IPS-18c (cell line): ENCODE measurements around the gene NAAA.
"Not testable (repeated sequence)": the region's sequence is repeated elsewhere in the genome, so short reads cannot be mapped to it uniquely, and the experiment has no call there.

ENCODE experiments used
- H3K4me3 ChIP-seq: 2 replicates; pipeline ENCODE4 v1.7.0; 2013; ENCODE audit warnings: low read depth, mild to moderate bottlenecking, low read length, moderate library complexity; ENCODE audit not compliant: insufficient read depth
- H3K9me3 ChIP-seq: one replicate; pipeline ENCODE4 v1.6.1; 2013; ENCODE audit warnings: mild to moderate bottlenecking, low read length, moderate library complexity; ENCODE audit not compliant: control insufficient read depth, insufficient read depth

The NAAA gene

GRCh38 chr4:75940692-75941253 is at the start of gene NAAA:
NAAA (minus strand) TSS chr4:75941013; CDS start chr4:75940949, 64 bp downstream.
- no peaks in the 10 kb centered on the region for H3K9me3 ChIP-seq
- H3K4me3 ChIP-seq: peak within 1 kb of the TSS; percentile 84

DNA sequence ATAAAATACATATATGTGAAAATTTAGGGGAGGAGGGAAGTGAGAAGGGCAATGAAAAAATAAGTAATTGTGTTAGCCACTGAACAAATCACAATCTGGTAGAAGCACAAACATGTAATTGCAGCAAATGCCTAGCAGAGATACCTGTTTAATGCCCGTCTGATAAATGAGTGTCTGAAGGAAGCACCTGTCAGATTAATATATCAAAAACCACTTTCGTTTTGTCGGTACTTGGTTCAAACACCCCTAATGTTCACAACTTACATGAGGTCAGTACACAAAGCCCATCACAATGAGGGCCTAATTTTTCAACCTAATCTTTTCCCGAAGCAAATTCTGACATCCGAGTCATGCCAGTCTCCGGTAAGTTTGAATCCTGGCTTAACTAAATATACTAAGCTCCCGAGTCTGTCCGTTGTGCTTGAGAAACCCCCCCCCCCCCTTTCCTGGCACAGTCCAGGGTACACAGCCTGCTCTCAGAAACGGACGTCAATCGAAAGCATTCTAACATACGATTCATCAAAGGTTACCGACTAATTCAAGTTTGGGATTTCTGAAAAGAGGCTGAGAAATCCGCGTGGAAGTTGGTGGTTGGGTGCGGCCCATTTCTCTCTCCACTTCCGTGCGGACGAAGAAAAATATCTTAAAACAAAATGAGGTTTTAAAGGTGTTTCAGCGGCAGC is 49.2 kb upstream of the NAAA start:
- Histone ChIP-seq H3K9me3 (no peaks in the 10 kb centered on the region), H3K4me3 (peak overlapping the region; percentile 90)

DNA sequence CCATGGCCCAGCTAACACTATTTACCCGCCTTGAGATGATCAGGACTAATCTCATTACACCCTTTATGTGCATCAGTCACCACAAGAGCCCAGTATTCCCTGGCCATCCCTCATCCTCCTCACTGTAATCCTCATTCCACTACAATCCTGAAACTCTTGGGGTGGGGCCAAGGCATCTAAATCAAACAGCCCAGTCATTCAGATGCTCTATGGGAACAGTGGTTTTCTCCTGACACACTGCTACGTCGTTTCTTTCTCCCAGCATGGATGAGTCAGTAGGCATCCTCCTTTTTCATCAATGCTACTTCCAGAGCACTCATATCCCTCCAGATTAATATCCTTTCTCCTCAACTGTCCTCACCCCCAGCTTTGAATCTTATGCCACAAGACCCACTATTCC is 44.3 kb upstream of the NAAA start:
- H3K9me3 ChIP-seq: peaks cover 2% of the 10 kb centered on the region
- H3K4me3 ChIP-seq: no peak overlapping the region

DNA sequence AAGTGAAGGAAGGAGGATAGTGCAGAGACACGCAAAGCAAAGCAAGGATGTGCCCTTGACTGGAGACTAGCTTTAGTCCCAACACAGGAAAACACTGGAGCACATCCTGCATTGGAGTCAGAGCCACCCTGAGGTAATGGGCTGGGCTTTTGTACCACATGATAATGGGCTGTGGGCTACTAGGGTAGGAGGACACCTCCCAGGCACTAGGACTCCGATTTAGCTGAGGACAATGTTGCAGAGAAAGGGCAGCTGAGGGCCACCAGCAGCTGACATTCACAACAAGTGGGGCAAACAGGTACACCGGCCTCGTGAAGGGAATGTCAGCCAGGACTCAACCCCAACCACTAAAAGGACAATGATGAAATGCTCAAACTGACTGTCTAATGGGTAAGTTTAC is 39.8 kb upstream of the NAAA start:
- Histone ChIP-seq H3K9me3 (peaks cover 2% of the 10 kb centered on the region), H3K4me3 (no peak overlapping the region)

GRCh38 chr4:75976177-75976576 is 35.4 kb upstream of the NAAA start:
- H3K9me3 ChIP-seq: no peaks in the 10 kb centered on the region
- H3K4me3 ChIP-seq: no peak overlapping the region

- Histone ChIP-seq H3K9me3 (no peaks in the 10 kb centered on the region), H3K4me3 (no peak overlapping the region)
Measured at GRCh38 chr4:75973766-75974165, 33.0 kb upstream of the NAAA start.

GRCh38 chr4:75968084-75968483 is 27.3 kb upstream of the NAAA start:
- Histone ChIP-seq H3K4me3 (no peak overlapping the region), H3K9me3 (peaks cover 5% of the 10 kb centered on the region)

- peaks cover 5% of the 10 kb centered on the region for H3K9me3 ChIP-seq
- H3K4me3 ChIP-seq: no peak overlapping the region
Measured at GRCh38 chr4:75963558-75963957, 22.7 kb upstream of the NAAA start.

DNA sequence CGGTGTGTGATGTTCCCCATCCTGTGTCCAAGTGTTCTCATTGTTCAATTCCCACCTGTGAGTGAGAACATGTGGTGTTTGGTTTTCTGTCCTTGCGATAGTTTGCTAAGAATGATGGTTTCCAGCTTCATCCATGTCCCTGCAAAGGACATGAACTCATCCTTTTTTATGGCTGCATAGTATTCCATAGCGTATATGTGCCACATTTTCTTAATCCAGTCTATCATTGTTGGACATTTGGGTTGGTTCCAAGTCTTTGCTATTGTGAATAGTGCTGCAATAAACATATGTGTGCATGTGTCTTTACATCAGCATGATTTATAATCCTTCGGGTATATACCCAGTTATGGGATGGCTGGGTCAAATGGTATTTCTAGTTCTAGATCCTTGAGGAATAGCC is 21.3 kb upstream of the NAAA start:
- not testable (repeated sequence) for H3K4me3 ChIP-seq, H3K9me3 ChIP-seq

DNA sequence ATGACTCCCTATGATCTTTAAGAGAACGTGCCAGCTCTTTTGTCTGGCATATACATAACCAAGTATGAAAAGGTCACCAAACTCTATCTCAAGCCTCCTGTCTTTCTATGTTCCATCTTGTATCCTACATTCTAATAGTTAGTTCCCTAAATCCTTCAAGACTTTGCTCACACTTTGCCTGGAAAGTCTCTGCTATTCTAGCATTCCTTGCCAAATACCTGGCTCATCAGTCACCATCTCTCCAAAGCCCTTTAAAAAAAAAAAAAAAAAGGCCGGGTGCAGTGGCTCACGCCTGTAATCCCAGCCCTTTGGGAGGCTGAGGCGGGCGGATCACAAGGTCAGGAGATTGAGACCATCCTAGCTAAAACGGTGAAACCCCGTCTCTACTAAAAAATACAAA is 17.7 kb upstream of the NAAA start:
- H3K9me3 ChIP-seq, H3K4me3 ChIP-seq: not testable (repeated sequence)

DNA sequence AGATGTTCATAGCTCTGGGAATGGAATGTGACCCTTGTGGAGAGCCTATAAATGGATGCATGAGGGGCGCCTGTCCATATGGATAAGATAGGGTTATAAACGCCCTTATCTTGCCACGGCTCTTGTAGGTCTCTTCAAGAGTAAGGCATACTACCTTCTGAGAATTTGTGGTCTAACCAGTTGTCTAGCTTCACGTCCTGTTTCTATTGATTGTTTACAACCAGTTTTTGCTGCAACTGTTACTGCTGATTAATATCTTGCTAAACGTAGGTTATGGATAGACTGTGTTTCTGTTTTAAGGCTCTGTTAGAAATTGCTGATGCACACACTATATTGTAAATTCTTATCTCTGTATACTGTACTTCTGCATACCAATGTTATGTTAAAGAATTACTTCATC is 14.0 kb upstream of the NAAA start:
- H3K9me3 ChIP-seq, H3K4me3 ChIP-seq: not testable (repeated sequence)

GRCh38 chr4:75953509-75953908 is 12.7 kb upstream of the NAAA start:
- Histone ChIP-seq H3K4me3 (no peak overlapping the region), H3K9me3 (no peaks in the 10 kb centered on the region)

GRCh38 chr4:75950213-75950815 is 9.5 kb upstream of the NAAA start:
- Histone ChIP-seq H3K9me3 (no peaks in the 10 kb centered on the region), H3K4me3 (no peak overlapping the region)

- Histone ChIP-seq H3K4me3 (no peak overlapping the region), H3K9me3 (no peaks in the 10 kb centered on the region)
Measured at GRCh38 chr4:75948822-75949444, 8.1 kb upstream of the NAAA start.

DNA sequence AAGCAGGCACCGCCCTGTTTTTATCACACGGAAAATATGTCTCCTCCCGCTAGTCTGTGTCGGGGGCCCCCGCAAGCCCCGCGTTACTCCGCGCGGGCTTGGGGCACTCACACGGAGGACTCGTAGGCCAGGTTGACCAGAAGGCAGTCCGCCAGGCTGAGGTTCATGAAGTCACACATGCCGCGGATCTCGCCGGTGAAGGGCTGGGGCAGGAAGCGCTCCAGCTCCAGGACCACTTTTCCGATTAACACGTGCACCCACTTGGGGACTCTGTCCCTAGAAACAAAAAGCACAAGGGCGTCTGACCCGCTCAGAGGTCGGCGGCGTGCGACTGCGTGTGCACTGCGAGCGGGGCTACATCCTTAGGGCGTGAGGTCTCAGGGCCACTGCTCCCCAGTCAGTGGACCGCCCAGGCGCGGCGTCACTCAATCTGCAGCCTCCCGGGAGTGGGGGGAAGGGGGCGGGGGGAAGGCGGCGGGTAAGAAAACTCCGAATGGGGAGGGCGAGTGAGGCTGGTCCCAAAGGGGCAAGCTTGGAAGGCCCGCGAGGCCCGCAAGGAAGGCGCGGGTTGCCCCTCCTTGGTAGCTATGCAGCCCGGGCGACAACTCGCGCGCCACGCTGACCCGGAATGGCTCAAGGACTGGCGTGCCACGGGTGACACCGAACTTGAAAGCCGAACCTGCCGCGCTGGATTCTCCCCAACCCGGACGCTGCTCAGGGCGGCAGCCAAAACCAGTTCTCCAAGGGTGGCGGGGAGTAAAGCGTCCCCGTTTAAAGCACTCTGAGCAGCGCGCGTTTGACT is 722 bp downstream of the NAAA start:
- no peaks in the 10 kb centered on the region for H3K9me3 ChIP-seq
- peak overlapping the region; percentile 84 for H3K4me3 ChIP-seq

DNA sequence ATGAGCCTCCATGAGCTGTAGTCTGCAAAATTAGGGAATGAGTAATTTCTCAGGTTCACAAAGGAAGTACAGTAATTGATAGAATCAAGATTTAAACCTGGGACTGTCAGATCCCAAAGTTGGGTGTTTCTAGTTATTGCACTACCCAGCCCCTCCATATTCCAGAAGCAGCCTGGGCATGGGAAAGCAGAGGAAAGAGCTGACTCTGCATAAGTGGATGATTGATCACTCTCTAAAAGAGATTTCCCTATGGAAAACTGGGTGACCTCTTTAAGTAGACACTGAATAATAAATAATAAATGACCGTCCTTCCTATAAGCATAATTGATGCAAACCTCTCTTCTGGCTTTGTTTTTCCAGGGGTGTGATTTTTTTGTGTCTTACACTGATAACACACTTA is 5.2 kb downstream of the NAAA start:
- no peaks in the 10 kb centered on the region for H3K9me3 ChIP-seq
- no peak overlapping the region for H3K4me3 ChIP-seq

GRCh38 chr4:75930152-75930551 is 10.7 kb downstream of the NAAA start:
- Histone ChIP-seq H3K9me3 (no peaks in the 10 kb centered on the region), H3K4me3 (no peak overlapping the region)
